ENCODE measurements around the gene TRIO.

Gene TRIO

GRCh38 chr5:14429101-14430050 lies 286.2 kb downstream of the TRIO start:
- H3K36me3 ChIP-seq (ENCODE audit: control insufficient read depth, low read length), result no peaks in the 10 kb centered on the region
- no peak overlapping the region for H3K4me3 ChIP-seq (ENCODE audit: low read length)
- H3K4me2 ChIP-seq (ENCODE audit: low read length), result no peak overlapping the region
- H4K20me1 ChIP-seq (ENCODE audit: control insufficient read depth, insufficient read depth, low read depth, low read length), result no peaks in the 10 kb centered on the region
- H3K9me2 ChIP-seq (replicated peaks; ENCODE audit: control insufficient read depth, low read length), result no peaks in the 10 kb centered on the region
- no peaks in the 10 kb centered on the region for H3K4me1 ChIP-seq (ENCODE audit: control insufficient read depth, low read length)
- no peak overlapping the region for H3K27ac ChIP-seq (ENCODE audit: low read depth, low read length)
- no peaks in the 10 kb centered on the region for H3K27me3 ChIP-seq (ENCODE audit: control insufficient read depth, low read length)
- H3K79me2 ChIP-seq (ENCODE audit: control insufficient read depth, low read length), result no peaks in the 10 kb centered on the region
- no peak for TF ChIP-seq EZH2phosphoT487 (IDR thresholded peaks at IDR 0.05; ENCODE audit: borderline replicate concordance, low read length)
- TF ChIP-seq, protein P1, sequence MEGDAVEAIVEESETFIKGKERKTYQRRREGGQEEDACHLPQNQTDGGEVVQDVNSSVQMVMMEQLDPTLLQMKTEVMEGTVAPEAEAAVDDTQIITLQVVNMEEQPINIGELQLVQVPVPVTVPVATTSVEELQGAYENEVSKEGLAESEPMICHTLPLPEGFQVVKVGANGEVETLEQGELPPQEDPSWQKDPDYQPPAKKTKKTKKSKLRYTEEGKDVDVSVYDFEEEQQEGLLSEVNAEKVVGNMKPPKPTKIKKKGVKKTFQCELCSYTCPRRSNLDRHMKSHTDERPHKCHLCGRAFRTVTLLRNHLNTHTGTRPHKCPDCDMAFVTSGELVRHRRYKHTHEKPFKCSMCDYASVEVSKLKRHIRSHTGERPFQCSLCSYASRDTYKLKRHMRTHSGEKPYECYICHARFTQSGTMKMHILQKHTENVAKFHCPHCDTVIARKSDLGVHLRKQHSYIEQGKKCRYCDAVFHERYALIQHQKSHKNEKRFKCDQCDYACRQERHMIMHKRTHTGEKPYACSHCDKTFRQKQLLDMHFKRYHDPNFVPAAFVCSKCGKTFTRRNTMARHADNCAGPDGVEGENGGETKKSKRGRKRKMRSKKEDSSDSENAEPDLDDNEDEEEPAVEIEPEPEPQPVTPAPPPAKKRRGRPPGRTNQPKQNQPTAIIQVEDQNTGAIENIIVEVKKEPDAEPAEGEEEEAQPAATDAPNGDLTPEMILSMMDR (IDR thresholded peaks at IDR 0.05; ENCODE audit: low read depth, low read length, poor library complexity, severe bottlenecking), result no peak
- H3F3A ChIP-seq (ENCODE audit: control insufficient read depth, insufficient read depth), result no peaks in the 10 kb centered on the region
- no peaks in the 10 kb centered on the region for H3K9me3 ChIP-seq (ENCODE audit: control insufficient read depth, insufficient read depth, low read length)

- Histone ChIP-seq H3K36me3 (ENCODE audit: control insufficient read depth, low read length) (no peaks in the 10 kb centered on the region), H4K20me1 (ENCODE audit: control insufficient read depth, insufficient read depth, low read depth, low read length) (no peaks in the 10 kb centered on the region), H3F3A (ENCODE audit: control insufficient read depth, insufficient read depth) (no peaks in the 10 kb centered on the region), H3K4me1 (ENCODE audit: control insufficient read depth, low read length) (no peaks in the 10 kb centered on the region), H3K4me2 (ENCODE audit: low read length) (no peak overlapping the region), H3K79me2 (ENCODE audit: control insufficient read depth, low read length) (no peaks in the 10 kb centered on the region), H3K9me2 (replicated peaks; ENCODE audit: control insufficient read depth, low read length) (no peaks in the 10 kb centered on the region), H3K4me3 (ENCODE audit: low read length) (no peak overlapping the region), H3K27ac (ENCODE audit: low read depth, low read length) (no peak overlapping the region), H3K9me3 (ENCODE audit: control insufficient read depth, insufficient read depth, low read length) (no peaks in the 10 kb centered on the region), H3K27me3 (ENCODE audit: control insufficient read depth, low read length) (no peaks in the 10 kb centered on the region)
- TF ChIP-seq EZH2phosphoT487 (IDR thresholded peaks at IDR 0.05; ENCODE audit: borderline replicate concordance, low read length), result no peak
- TF ChIP-seq, protein P1 (IDR thresholded peaks at IDR 0.05; ENCODE audit: low read depth, low read length, poor library complexity, severe bottlenecking), result no peak
These were observed 288.4 kb downstream of the TRIO start for GRCh38 chr5:14431534-14431933.

DNA sequence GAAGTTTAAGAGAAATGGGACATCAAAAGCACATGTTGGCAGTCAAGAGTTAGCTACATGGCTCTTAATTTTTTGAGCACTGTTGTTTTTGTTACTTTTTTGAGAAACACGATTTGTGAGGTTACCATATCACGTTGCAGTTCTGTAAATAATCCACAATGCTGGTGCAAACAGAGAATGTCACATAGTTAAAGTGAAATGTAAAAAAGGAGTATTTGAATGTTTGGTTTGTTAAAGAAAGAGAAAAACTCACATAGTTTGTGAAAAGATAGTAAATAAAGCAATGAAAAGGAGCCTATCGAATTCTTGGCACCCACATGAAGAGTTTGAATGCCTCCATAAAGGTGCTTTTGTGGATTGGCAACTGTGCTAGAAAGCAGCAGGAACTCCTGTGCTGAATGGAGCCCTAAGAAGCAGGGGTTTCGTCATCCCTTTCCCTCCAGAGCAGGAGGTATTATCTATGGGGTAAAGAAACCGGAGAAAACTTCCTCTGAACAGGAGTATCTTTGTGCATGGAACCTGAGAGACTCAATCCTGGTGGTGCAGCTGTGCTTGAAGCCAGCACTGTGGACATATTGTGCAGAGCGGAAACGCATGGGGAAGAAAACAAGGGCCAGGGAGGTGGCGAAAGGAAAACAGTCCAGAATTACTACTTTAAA lies 289.9 kb downstream of the TRIO start:
- Histone ChIP-seq H3F3A (ENCODE audit: control insufficient read depth, insufficient read depth) (no peaks in the 10 kb centered on the region), H3K36me3 (ENCODE audit: control insufficient read depth, low read length) (no peaks in the 10 kb centered on the region), H3K4me1 (ENCODE audit: control insufficient read depth, low read length) (no peaks in the 10 kb centered on the region), H3K79me2 (ENCODE audit: control insufficient read depth, low read length) (no peaks in the 10 kb centered on the region), H3K4me2 (ENCODE audit: low read length) (no peak overlapping the region), H4K20me1 (ENCODE audit: control insufficient read depth, insufficient read depth, low read depth, low read length) (no peaks in the 10 kb centered on the region), H3K9me3 (ENCODE audit: control insufficient read depth, insufficient read depth, low read length) (no peaks in the 10 kb centered on the region), H3K27ac (ENCODE audit: low read depth, low read length) (no peak overlapping the region), H3K4me3 (ENCODE audit: low read length) (no peak overlapping the region), H3K9me2 (replicated peaks; ENCODE audit: control insufficient read depth, low read length) (no peaks in the 10 kb centered on the region), H3K27me3 (ENCODE audit: control insufficient read depth, low read length) (no peaks in the 10 kb centered on the region)
- TF ChIP-seq, protein P1 (IDR thresholded peaks at IDR 0.05; ENCODE audit: low read depth, low read length, poor library complexity, severe bottlenecking), result no peak
- no peak for TF ChIP-seq EZH2phosphoT487 (IDR thresholded peaks at IDR 0.05; ENCODE audit: borderline replicate concordance, low read length)
